HCT116 (cell line): ENCODE measurements around the gene ELF2. TPM values are rescaled to one million over a fixed set of nuclear protein-coding genes. Genes with fewer than 3 reads are reported as not detected.

Experiments
- ATAC-seq: fragments of 200-7000 bp; cut with Tn5 transposase; 2 replicates; pipeline ENCODE4 v1.9.1; 2020; ENCODE audit warnings: mild to moderate bottlenecking, moderate library complexity
- BruUV-seq: library from RNA; stranded (reverse); fragments of 400-500 nt; replicated peaks from 2 replicates; lab custom pipeline; 2021; lab: Mats Ljungman, UMichigan
- CTCF ChIA-PET: fragments of 300-600 bp; sonication (Branson Sonifier 250); formaldehyde crosslinking; loops from one replicate; lab custom pipeline; 2021; ENCODE audit warnings: antibody characterized with exemption; lab: Charles Lee
- POLR2A ChIA-PET: fragments of 300-600, 350-600 bp; sonication (Branson Sonifier 250); formaldehyde crosslinking; loops from one replicate; lab custom pipeline; 2021; ENCODE audit warnings: antibody characterized with exemption; lab: Charles Lee
- RAD21 ChIA-PET, 2 experiments: fragments of 300-600 bp; sonication (Branson Sonifier 250); formaldehyde crosslinking; loops; one replicate each; lab custom pipeline; 2023; ENCODE audit warnings: low total read pairs in 2 of 2; ENCODE audit not compliant: uncharacterized antibody in 2 of 2, unreplicated experiment in 2 of 2, low non-redundant PET in 1 of 2; lab: Charles Lee
- DNase-seq: peaks from one replicate; pipeline ENCODE4 v3.0.0-alpha.2; 2010; ENCODE audit warnings: low read depth, low spot score
- H2AFZ ChIP-seq: fragments of 200-600 bp; shearing (Covaris generic), sonication (generic); 2 replicates; pipeline ENCODE4 v1.6.1; 2017; ENCODE audit warnings: low read depth, mixed run types, mixed read lengths, antibody characterized with exemption, low read length; ENCODE audit not compliant: poor library complexity, severe bottlenecking
- H3K27ac ChIP-seq: 2 replicates; pipeline ENCODE4 v1.5.1; 2012; ENCODE audit warnings: low read depth, low read length
- H3K27me3 ChIP-seq: fragments of 200-600 bp; sonication (generic); 2 replicates; pipeline ENCODE4 v1.6.1; 2016; ENCODE audit warnings: mixed run types, low read length, mixed read lengths; ENCODE audit not compliant: insufficient read depth
- H3K36me3 ChIP-seq, 2 experiments: fragments of 200-500 bp in 1 of 2; fragments of 200-600 bp in 1 of 2; sonication (Bioruptor generic) in 1 of 2; sonication (generic) in 1 of 2; 2 replicates each; pipeline versions ENCODE4 v1.5.1 to v1.6.1; 2014 to 2016; ENCODE audit warnings: low read length in 2 of 2, inconsistent platforms in 1 of 2, mixed read lengths in 1 of 2, mixed run types in 1 of 2; ENCODE audit not compliant: insufficient read depth in 2 of 2, control insufficient read depth in 1 of 2
- H3K4me1 ChIP-seq, 2 experiments: fragments of 200-600 bp in 1 of 2; sonication (generic) in 1 of 2; 2 replicates each; pipeline versions ENCODE4 v1.5.1 to v1.6.1; 2012 to 2017; ENCODE audit warnings: low read length in 2 of 2, inconsistent platforms in 1 of 2, mild to moderate bottlenecking in 1 of 2, mixed read lengths in 1 of 2, mixed run types in 1 of 2, moderate library complexity in 1 of 2; ENCODE audit not compliant: insufficient read depth in 2 of 2, control insufficient read depth in 1 of 2
- H3K4me2 ChIP-seq: fragments of 200-600 bp; sonication (generic); 2 replicates; pipeline ENCODE4 v1.6.1; 2017; ENCODE audit warnings: mixed run types, low read length, mixed read lengths
- H3K4me3 ChIP-seq, 2 experiments: fragments of 200-600 bp in 1 of 2; sonication (generic) in 1 of 2; replicated peaks in 1 of 2; 2 replicates each; pipeline ENCODE4 v1.5.1; 2011 to 2016; ENCODE audit warnings: low read length in 2 of 2, control low read depth in 1 of 2, low read depth in 1 of 2, mild to moderate bottlenecking in 1 of 2, mixed read lengths in 1 of 2, mixed run types in 1 of 2
- H3K79me2 ChIP-seq: fragments of 200-600 bp; sonication (generic); 2 replicates; pipeline ENCODE4 v1.6.1; 2017; ENCODE audit warnings: mild to moderate bottlenecking, mixed run types, low read length, moderate library complexity, mixed read lengths; ENCODE audit not compliant: insufficient read depth
- H3K9ac ChIP-seq: fragments of 200-600 bp; sonication (generic); 2 replicates; pipeline ENCODE4 v1.6.1; 2016; ENCODE audit warnings: low read length, mixed read lengths
- H3K9me2 ChIP-seq: fragments of 200-600 bp; sonication (generic), shearing (Covaris generic); 2 replicates; pipeline ENCODE4 v1.6.1; 2017; ENCODE audit warnings: mixed run types, mild to moderate bottlenecking, moderate library complexity; ENCODE audit not compliant: insufficient read depth
- H3K9me3 ChIP-seq, 2 experiments: fragments of 200-500 bp in 1 of 2; fragments of 200-600 bp in 1 of 2; sonication (Bioruptor generic) in 1 of 2; sonication (generic) in 1 of 2; 2 replicates each; pipeline ENCODE4 v1.6.1; 2014 to 2017; ENCODE audit warnings: low read length in 2 of 2, mixed read lengths in 2 of 2, inconsistent platforms in 1 of 2, low read depth in 1 of 2, mild to moderate bottlenecking in 1 of 2, mixed run types in 1 of 2, moderate library complexity in 1 of 2; ENCODE audit not compliant: control insufficient read depth in 1 of 2, insufficient read depth in 1 of 2
- H4K20me1 ChIP-seq: fragments of 200-600 bp; sonication (generic), shearing (Covaris generic); 2 replicates; pipeline ENCODE4 v1.6.1; 2017; ENCODE audit warnings: mixed run types, mild to moderate bottlenecking, moderate library complexity; ENCODE audit not compliant: insufficient read depth
- ATF3 ChIP-seq: IDR thresholded peaks from 2 replicates; pipeline ENCODE4 v1.6.1; 2012
- CBX3 ChIP-seq: IDR thresholded peaks from 2 replicates; pipeline ENCODE4 v1.6.1; 2012; ENCODE audit warnings: low read depth
- EGR1 ChIP-seq: IDR thresholded peaks from 2 replicates; pipeline ENCODE4 v1.6.1; 2012; ENCODE audit warnings: low read depth
- EZH2 ChIP-seq: fragments of 200-600 bp; sonication (generic); IDR thresholded peaks from 2 replicates; pipeline ENCODE4 v1.6.1; 2017; ENCODE audit warnings: antibody characterized with exemption, mixed run types
- FOSL1 ChIP-seq: IDR thresholded peaks from 2 replicates; pipeline ENCODE4 v1.6.1; 2012; ENCODE audit warnings: low read depth
- JUND ChIP-seq: IDR thresholded peaks from 2 replicates; pipeline ENCODE4 v1.6.1; 2012
- MAX ChIP-seq: IDR thresholded peaks from 2 replicates; pipeline ENCODE4 v1.6.1; 2012
- POLR2A ChIP-seq: IDR thresholded peaks from 2 replicates; pipeline ENCODE4 v1.7.0; 2011; ENCODE audit warnings: borderline replicate concordance; ENCODE audit not compliant: insufficient read depth, insufficient read length; ENCODE audit errors: extremely low read depth
- POLR2AphosphoS5 ChIP-seq: IDR thresholded peaks from 2 replicates; pipeline ENCODE4 v1.6.1; 2011; ENCODE audit warnings: mild to moderate bottlenecking, low read depth, low read length, moderate library complexity
- RAD21 ChIP-seq: IDR thresholded peaks from 2 replicates; pipeline ENCODE4 v1.6.1; 2012; ENCODE audit warnings: low read depth, mild to moderate bottlenecking
- TCF7L2 ChIP-seq: IDR thresholded peaks from 2 replicates; pipeline ENCODE4 v1.7.0; 2011; ENCODE audit warnings: borderline replicate concordance, inconsistent platforms; ENCODE audit not compliant: insufficient read depth, insufficient read length; ENCODE audit errors: extremely low read depth
- YY1 ChIP-seq: IDR thresholded peaks from 2 replicates; pipeline ENCODE4 v1.6.1; 2011; ENCODE audit warnings: low read length, low read depth, moderate library complexity, mild to moderate bottlenecking; ENCODE audit not compliant: insufficient replicate concordance; ENCODE audit errors: extremely low read depth
- ZBTB33 ChIP-seq: IDR thresholded peaks from 2 replicates; pipeline ENCODE4 v1.6.1; 2011; ENCODE audit warnings: mild to moderate bottlenecking, low read length, moderate library complexity; ENCODE audit not compliant: insufficient replicate concordance; ENCODE audit errors: extremely low read depth
- ZFX ChIP-seq: fragments of 450-650 bp; IDR thresholded peaks from 2 replicates; pipeline ENCODE4 v1.6.1; 2017
- ZNF274 ChIP-seq: fragments of 200-500 bp; sonication (Bioruptor generic); IDR thresholded peaks from 2 replicates; pipeline ENCODE4 v1.6.1; 2014; ENCODE audit warnings: mild to moderate bottlenecking, low read depth, low read length, inconsistent platforms
- intact Hi-C: fragments of 100-400 bp; cut with micrococcal nuclease; formaldehyde crosslinking; loops from 2 replicates; pipeline ENCODE4 v1.10.0; 2022
- total RNA-seq: library from RNA; stranded (reverse); gene quantifications from one replicate; pipeline ENCODE4 v1.2.1, GENCODE V29; 2021; ENCODE audit not compliant: unreplicated experiment

Gene ELF2
- total RNA-seq, 1 experiment from 2014 or later: 28.2 TPM

GRCh38 chr4:139053909-139054308 lies 123.1 kb downstream of the ELF2 start:
- no peak overlapping the region for H2AFZ ChIP-seq
- no peak overlapping the region for H3K4me2 ChIP-seq
- peaks cover 0 to 13% of the 10 kb centered on the region in 2 experiments; a peak in 2 of 4 replicates for H3K4me1 ChIP-seq
- RAD21 ChIA-PET: no interaction called here
- BruUV-seq: no TSS peak
- H3K79me2 ChIP-seq: peaks cover 39% of the 10 kb centered on the region
- H3K27ac ChIP-seq: no peak overlapping the region
- ATAC-seq: no peak
- H3K4me3 ChIP-seq: no peak overlapping the region
- no peak overlapping the region for H3K9ac ChIP-seq
- POLR2A ChIA-PET: interaction anchor here (1.1 kb wide), 1 partner anchor 39 kb away, joined by 3 read pairs; no protein-coding TSS in a partner anchor
- TF ChIP-seq ATF3 (no peak), RAD21 (no peak)
- no peaks in the 10 kb centered on the region for H3K27me3 ChIP-seq
- CTCF ChIA-PET: no interaction called here
- DNase-seq: no peak
- peaks cover 14% of the 10 kb centered on the region for H4K20me1 ChIP-seq
- intact Hi-C loops: no loop called here
- peaks cover 3 to 6% of the 10 kb centered on the region in 2 experiments; a peak in 1 of 4 replicates for H3K36me3 ChIP-seq
- H3K9me3 ChIP-seq: no peaks in the 10 kb centered on the region
- no peaks in the 10 kb centered on the region for H3K9me2 ChIP-seq

- intact Hi-C loops: no loop called here
- Histone ChIP-seq H3K9ac (no peak overlapping the region), H3K4me3 (no peak overlapping the region), H3K9me3 (no peaks in the 10 kb centered on the region), H3K9me2 (no peaks in the 10 kb centered on the region), H3K79me2 (peaks cover 61% of the 10 kb centered on the region), H3K36me3 (peaks cover 8 to 14% of the 10 kb centered on the region in 2 experiments; a peak in 3 of 4 replicates), H3K4me1 (peaks cover 0 to 11% of the 10 kb centered on the region in 2 experiments; a peak in 2 of 4 replicates), H2AFZ (no peak overlapping the region), H3K27me3 (no peaks in the 10 kb centered on the region), H3K27ac (no peak overlapping the region), H3K4me2 (no peak overlapping the region), H4K20me1 (peaks cover 8% of the 10 kb centered on the region; the same call in 1 of the 2 replicates)
- TF ChIP-seq CBX3 (no peak), FOSL1 (no peak), EGR1 (no peak), ZFX (no peak), ATF3 (no peak), ZBTB33 (no peak), TCF7L2 (no peak), POLR2AphosphoS5 (no peak), EZH2 (no peak), ZNF274 (no peak), POLR2A (no peak), JUND (no peak), MAX (no peak), YY1 (no peak)
- ChIA-PET RAD21 (no interaction called here), POLR2A (no interaction called here), CTCF (interaction anchor here (2.6 kb wide), 1 partner anchor 20 kb away, joined by 9 read pairs; no protein-coding TSS in a partner anchor)
- DNase-seq: no peak
- ATAC-seq: no peak
- BruUV-seq: no TSS peak
Measured at GRCh38 chr4:139050446-139050845, 126.6 kb downstream of the ELF2 start.
